ENCODE results near the gene CHRM4.

CHRM4 gene

GRCh38 chr11:46367244-46367915, 24.2 kb downstream of the CHRM4 start:
- no peak for DNase-seq (ENCODE audit: low read depth)

GRCh38 chr11:46366661-46367161, 24.9 kb downstream of the CHRM4 start:
- DNase-seq (ENCODE audit: low read depth): no peak

- DNase-seq (ENCODE audit: low read depth): no peak
Measured at GRCh38 chr11:46366260-46366659, 25.3 kb downstream of the CHRM4 start.

DNA sequence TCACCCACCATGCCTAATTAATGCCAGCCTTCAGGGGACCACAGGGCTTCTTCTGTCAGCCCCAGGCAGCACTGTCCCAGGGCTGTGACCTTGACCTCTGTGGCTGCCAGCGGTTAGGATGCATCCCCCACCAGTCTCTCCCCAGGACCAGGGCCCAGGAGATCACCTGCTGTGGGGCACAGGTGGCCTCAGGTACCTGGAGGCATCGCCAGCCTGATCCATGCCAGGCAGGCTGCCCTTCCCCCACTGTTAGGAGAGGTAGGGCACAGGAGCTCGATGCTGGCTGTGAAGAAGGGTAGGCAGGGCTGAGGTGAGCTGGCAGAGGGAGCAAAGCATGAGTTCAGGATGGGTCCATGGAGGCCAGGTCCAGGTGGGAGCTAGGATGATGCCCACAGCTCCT, 26.8 kb downstream of the CHRM4 start:
- DNase-seq (ENCODE audit: low read depth): no peak

DNA sequence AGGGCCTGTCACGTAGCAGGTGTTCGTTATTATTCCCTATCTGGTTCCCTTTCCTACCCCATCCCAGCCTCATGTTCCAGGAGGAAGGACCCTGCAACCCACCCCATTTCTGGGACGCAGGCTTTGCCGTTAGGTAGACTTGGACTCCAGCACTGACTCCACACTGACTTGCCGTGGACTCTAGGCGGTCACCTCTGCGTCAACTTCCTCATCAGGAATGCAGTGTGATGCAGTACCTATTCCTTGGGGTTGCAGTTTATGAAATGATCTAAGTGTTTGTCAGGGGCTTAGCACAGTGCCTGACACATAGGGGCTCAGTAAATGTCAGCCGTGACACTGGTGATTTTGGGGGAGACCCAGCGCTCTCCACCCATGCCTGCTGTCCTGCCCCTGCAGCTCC, 27.5 kb downstream of the CHRM4 start:
- DNase-seq (ENCODE audit: low read depth): no peak

DNA sequence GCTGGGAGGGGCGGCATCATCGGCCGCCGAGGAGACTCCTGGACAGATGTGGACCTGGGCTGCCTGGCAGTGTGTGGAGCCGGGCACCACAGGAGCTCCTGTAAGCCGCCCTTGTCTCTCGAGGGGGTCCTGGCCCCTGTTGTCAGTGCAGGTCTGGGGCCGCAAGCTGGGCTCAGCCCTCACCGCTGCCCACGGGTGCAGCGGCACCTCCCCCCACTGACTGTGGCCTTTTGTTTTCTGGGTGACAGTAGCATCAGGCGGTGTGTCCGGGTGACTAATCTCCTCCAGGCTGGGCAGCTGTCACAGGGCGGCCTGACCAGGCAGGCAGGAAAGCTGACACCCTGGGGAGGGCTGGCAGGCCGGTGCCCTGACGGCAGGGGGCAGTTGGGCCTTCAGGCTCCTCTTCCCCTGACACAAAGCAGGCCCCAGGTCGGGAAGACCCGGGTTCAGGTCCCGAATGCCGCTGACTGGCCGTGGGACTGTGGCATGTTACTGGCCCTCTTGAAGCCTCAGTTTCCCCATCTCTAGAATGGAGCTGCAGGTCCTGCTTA, 28.0 kb downstream of the CHRM4 start:
- DNase-seq (ENCODE audit: low read depth): no peak

GRCh38 chr11:46363031-46363407, 28.6 kb downstream of the CHRM4 start:
- DNase-seq (ENCODE audit: low read depth): no peak

GRCh38 chr11:46362156-46363030, 29.2 kb downstream of the CHRM4 start:
- DNase-seq (ENCODE audit: low read depth): no peak

- DNase-seq (ENCODE audit: low read depth): no peak
Measured at GRCh38 chr11:46361283-46362155, 30.1 kb downstream of the CHRM4 start.

- no peak for DNase-seq (ENCODE audit: low read depth)
Measured at GRCh38 chr11:46360878-46361277, 30.7 kb downstream of the CHRM4 start.

- DNase-seq (ENCODE audit: low read depth): no peak
Measured at GRCh38 chr11:46359953-46360352, 31.6 kb downstream of the CHRM4 start.

GRCh38 chr11:46357483-46357936, 34.1 kb downstream of the CHRM4 start:
- no peak for DNase-seq (ENCODE audit: low read depth)

GRCh38 chr11:46356924-46357482, 34.6 kb downstream of the CHRM4 start:
- no peak for DNase-seq (ENCODE audit: low read depth)

GRCh38 chr11:46353698-46354097, 37.9 kb downstream of the CHRM4 start:
- no peak for DNase-seq (ENCODE audit: low read depth)

- DNase-seq (ENCODE audit: low read depth): no peak
Measured at GRCh38 chr11:46352063-46352841, 39.3 kb downstream of the CHRM4 start.

GRCh38 chr11:46351606-46352005, 40.0 kb downstream of the CHRM4 start:
- no peak for DNase-seq (ENCODE audit: low read depth)

DNA sequence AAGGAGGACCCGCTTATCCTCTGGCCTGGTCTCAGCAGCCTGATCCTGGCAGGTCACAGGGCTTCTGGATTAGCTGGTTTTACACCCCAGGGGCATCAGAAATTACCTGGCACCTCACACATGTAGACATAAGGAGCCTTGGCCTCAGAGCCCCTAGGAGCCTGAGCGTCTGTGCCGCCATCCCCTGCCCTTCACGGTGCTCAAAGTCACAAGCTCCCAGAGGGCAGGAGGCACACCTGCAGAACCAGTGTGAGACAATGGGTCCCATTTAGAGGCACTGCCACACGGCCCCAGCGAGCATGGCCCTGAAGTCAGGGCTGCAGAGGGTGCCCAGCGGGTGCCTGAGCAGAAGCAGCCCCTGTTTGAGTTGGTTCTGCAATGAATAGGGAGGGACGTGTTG, 40.4 kb downstream of the CHRM4 start:
- DNase-seq (ENCODE audit: low read depth): no peak

GRCh38 chr11:46350695-46351094, 40.9 kb downstream of the CHRM4 start:
- DNase-seq (ENCODE audit: low read depth): no peak

DNA sequence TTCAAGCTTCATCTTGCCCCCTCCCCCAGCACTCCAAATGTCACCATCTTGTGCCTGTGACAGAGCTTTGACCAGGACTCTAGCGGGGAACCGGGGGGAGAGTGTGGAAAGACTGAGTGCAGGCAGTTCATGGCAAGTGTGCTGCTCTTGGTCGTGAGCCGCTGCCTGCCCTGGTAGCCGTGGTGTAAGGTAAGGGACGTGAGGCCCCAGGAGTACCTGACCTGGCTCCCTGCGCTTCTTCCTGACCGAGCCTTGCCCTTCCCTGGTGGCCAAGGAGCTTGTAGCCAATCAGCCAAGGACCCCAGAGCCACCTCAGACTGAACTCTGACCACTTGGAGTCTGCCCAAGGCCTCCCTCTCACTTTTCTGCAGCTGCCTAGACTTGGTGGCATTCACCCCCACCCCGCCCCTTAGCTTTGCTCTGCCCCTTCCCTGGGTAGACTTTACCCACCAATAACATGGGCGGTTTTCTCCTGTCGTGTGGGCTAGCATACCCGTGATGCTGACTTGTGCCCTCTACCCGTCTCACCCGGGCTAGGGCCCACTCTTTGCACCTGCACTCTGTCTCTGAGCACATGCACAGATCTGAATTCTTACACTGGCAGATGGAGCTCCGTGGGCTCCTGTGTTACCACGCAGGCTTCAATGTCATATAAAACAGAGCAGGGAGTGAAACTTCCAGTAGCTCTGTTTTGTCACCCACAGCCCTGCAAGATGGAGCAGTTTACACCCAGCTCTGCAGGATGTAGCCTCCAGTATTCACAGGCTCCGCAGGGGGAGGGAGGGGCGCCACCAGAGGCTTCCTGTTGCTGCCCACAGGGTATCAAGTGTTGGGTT, 42.8 kb downstream of the CHRM4 start:
- no peak for DNase-seq (ENCODE audit: low read depth)

Data from non-pigmented ciliary epithelial cell (primary cell).